ENCODE results near the gene DDX10.

DNA sequence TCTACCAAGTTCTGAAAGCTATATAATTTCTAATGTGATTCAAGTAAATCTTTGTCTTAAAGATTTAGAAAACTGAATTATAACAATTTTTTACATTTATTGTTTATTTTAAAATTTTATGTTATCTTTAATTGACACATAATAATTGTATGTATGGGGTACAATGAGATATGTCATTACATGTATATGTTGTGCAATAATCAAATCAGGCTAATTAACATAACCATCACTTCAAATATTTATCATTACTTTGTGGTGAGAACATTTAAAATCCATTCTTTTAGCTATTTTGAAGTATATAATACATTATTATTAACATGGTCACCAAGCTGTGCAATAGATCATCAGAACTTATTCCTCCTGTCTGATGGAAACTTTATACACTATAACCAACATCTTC is 181.1 kb downstream of the DDX10 start:
- TF ChIP-seq CTCF (IDR thresholded peaks at IDR 0.05) (no peak), POLR2A (IDR thresholded peaks at IDR 0.05) (no peak)

Data from esophagus squamous epithelium (tissue), 4 donors.